HepG2 (cell line): ENCODE measurements around the gene HOXC12. TPM values are rescaled to one million over a fixed set of nuclear protein-coding genes. Genes with fewer than 3 reads are reported as not detected.

Source experiments
- ATAC-seq: fragments of 200-7000 bp; cut with Tn5 transposase; 3 replicates; pipeline ENCODE4 v1.9.1; 2020; ENCODE audit warnings: mild to moderate bottlenecking, moderate library complexity
- BruUV-seq: library from RNA; stranded (reverse); fragments of 400-500 nt; replicated peaks from 2 replicates; lab custom pipeline; 2021; lab: Mats Ljungman, UMichigan
- CTCF ChIA-PET: fragments of 300-600 bp; formaldehyde crosslinking; extraction: SDS; loops from one replicate; lab custom pipeline; 2021; ENCODE audit warnings: low total read pairs, inconsistent platforms, low intra/inter-chr PET ratio; lab: Yijun Ruan, JAX
- POLR2A ChIA-PET: fragments of 350-600 bp; sonication (Branson Sonifier 250); formaldehyde crosslinking; loops from one replicate; lab custom pipeline; 2020; ENCODE audit warnings: antibody characterized with exemption, inconsistent platforms; lab: Yijun Ruan, JAX
- DNase-seq: peaks from one replicate; pipeline ENCODE4 v3.0.0-alpha.2; 2015; ENCODE audit warnings: low spot score
- FAIRE-seq: peaks from 3 replicates; lab custom pipeline; 2011; peaks lifted over from hg19 to GRCh38; lab: Jason Lieb, UNC
- H2AFZ ChIP-seq: one replicate; pipeline ENCODE4 v1.6.1; 2011; ENCODE audit warnings: low read length, inconsistent platforms
- H3K27ac ChIP-seq: fragments of 300-600 bp; 3 replicates; pipeline ENCODE4 v1.8.0; 2011; ENCODE audit warnings: mixed run types, mild to moderate bottlenecking, mixed read lengths, low read length, inconsistent platforms; ENCODE audit not compliant: insufficient read depth; ENCODE audit errors: extremely low read length
- H3K27me3 ChIP-seq, 2 experiments: fragments of 200-600 bp in 1 of 2; 2 replicates in 1 of 2; 3 replicates in 1 of 2; pipeline versions ENCODE4 v1.6.0 to v1.8.0; 2011; ENCODE audit warnings: low read length in 2 of 2, mild to moderate bottlenecking in 2 of 2, moderate library complexity in 2 of 2, inconsistent platforms in 1 of 2; ENCODE audit not compliant: insufficient read depth in 2 of 2, control insufficient read depth in 1 of 2
- H3K36me3 ChIP-seq, 2 experiments: fragments of 200-600 bp in 1 of 2; replicated peaks in 1 of 2; 2 replicates in 1 of 2; 3 replicates in 1 of 2; pipeline versions ENCODE4 v1.5.1 to v1.8.0; 2011; ENCODE audit warnings: low read length in 2 of 2, inconsistent platforms in 1 of 2; ENCODE audit not compliant: insufficient read depth in 2 of 2, control insufficient read depth in 1 of 2
- H3K4me1 ChIP-seq: 2 replicates; pipeline ENCODE4 v1.5.1; 2012; ENCODE audit warnings: low read length, inconsistent platforms; ENCODE audit not compliant: insufficient read depth
- H3K4me2 ChIP-seq: 2 replicates; pipeline ENCODE4 v1.6.0; 2011; ENCODE audit warnings: low read depth, low read length, inconsistent platforms
- H3K4me3 ChIP-seq, 3 experiments: fragments of 200-600 bp in 1 of 3; sonication (generic), shearing (Covaris generic) in 1 of 3; replicated peaks in 1 of 3; 2 replicates each; pipeline ENCODE4 v1.5.1; 2011 to 2016; ENCODE audit warnings: low read length in 3 of 3, inconsistent platforms in 2 of 3, low read depth in 2 of 3, mild to moderate bottlenecking in 2 of 3, control low read depth in 1 of 3, mixed read lengths in 1 of 3; ENCODE audit not compliant: insufficient read depth in 1 of 3
- H3K79me2 ChIP-seq: one replicate; pipeline ENCODE4 v1.6.1; 2011; ENCODE audit warnings: low read length, inconsistent platforms; ENCODE audit not compliant: insufficient read depth
- H3K9ac ChIP-seq: 2 replicates; pipeline ENCODE4 v1.6.0; 2011; ENCODE audit warnings: mild to moderate bottlenecking, low read depth, low read length, inconsistent platforms; ENCODE audit not compliant: insufficient read depth
- H3K9me3 ChIP-seq: 2 replicates; pipeline ENCODE4 v1.5.1; 2012; ENCODE audit warnings: mild to moderate bottlenecking, low read length
- H4K20me1 ChIP-seq: 2 replicates; pipeline ENCODE4 v1.6.0; 2011; ENCODE audit warnings: inconsistent platforms, mild to moderate bottlenecking, low read length, moderate library complexity; ENCODE audit not compliant: insufficient read depth
- CTCF ChIP-seq: sonication (generic); formaldehyde crosslinking; IDR thresholded peaks from 2 replicates; pipeline ENCODE4 v1.5.0; 2020; ENCODE audit warnings: mild to moderate bottlenecking, missing genetic modification reagents, moderate library complexity
- STAG1 ChIP-seq: sonication (generic); formaldehyde crosslinking; IDR thresholded peaks from 2 replicates; pipeline ENCODE4 v1.4.0; 2020; ENCODE audit warnings: missing genetic modification reagents
- WGBS: methylation state at CpG from one replicate; pipeline ENCODE4 v1.1.6; 2017; ENCODE audit warnings: low lambda C conversion rate; 5-methylcytosine and 5-hydroxymethylcytosine counted together
- in situ Hi-C: cut with HindIII; loops from 2 replicates; pipeline ENCODE4 v1.10.0; 2017; ENCODE audit warnings: low pct_unique_long_range_greater_than_20kb; ENCODE audit not compliant: extremely low pct_ligation_motif_present
- intact Hi-C: fragments of 100-400 bp; cut with micrococcal nuclease; formaldehyde crosslinking; loops from one replicate; pipeline ENCODE4 v1.10.0; 2022; ENCODE audit not compliant: unreplicated experiment
- polyA plus RNA-seq, 8 experiments: library from polyadenylated mRNA; depleted of rRNA in 3 of 8; stranded (reverse) in 7 of 8; unstranded in 1 of 8; fragments of >200 nt; fragmentation: Illumina TruSeq in 4 of 8; extraction: Trizol in 4 of 8; gene quantifications; 2 replicates each; pipeline versions ENCODE4 v1.2.1 to v1.2.3, GENCODE V29; 2011 to 2016; ENCODE audit warnings: low read depth in 4 of 8, missing spikeins in 1 of 8, mixed read lengths in 1 of 8; ENCODE audit not compliant: insufficient read depth in 1 of 8
- total RNA-seq, 5 experiments: library from RNA; depleted of rRNA; stranded (reverse); fragments of >200 nt; fragmentation: Illumina TruSeq; extraction: Trizol; gene quantifications; 2 replicates each; pipeline ENCODE4 v1.2.3, GENCODE V29; 2016; ENCODE audit warnings: low read depth in 1 of 5
- TF ChIP-seq, protein P1 (sequence below): sonication (generic); formaldehyde crosslinking; IDR thresholded peaks from 2 replicates; pipeline ENCODE4 v1.8.0; 2022; ENCODE audit warnings: missing genetic modification reagents, mild to moderate bottlenecking, borderline replicate concordance

Gene HOXC12
- total and polyA plus RNA-seq, 2 of the 13 experiments (the other 11 are each of a cell fraction or from before 2014, with no cell fraction given): not detected

- in situ Hi-C loops (no loop called here), intact Hi-C loops (loop anchor here (10.0 kb wide), 1 partner anchor 361 kb away; the partner anchor contains the start of gene GPR84)
- ATAC-seq: no peak
- BruUV-seq: no TSS peak
- Histone ChIP-seq H3K27ac (no peak overlapping the region), H3K27me3 (peaks cover 25 to 89% of the 10 kb centered on the region in 2 experiments), H3K79me2 (no peaks in the 10 kb centered on the region), H3K36me3 (no peaks in the 10 kb centered on the region), H2AFZ (no peak overlapping the region), H3K9ac (no peak overlapping the region), H3K4me3 (peak overlapping the region in 1 of 3 experiments; percentile 42; a peak in 1 of 6 replicates), H3K4me1 (peaks cover 33% of the 10 kb centered on the region), H3K9me3 (no peaks in the 10 kb centered on the region), H3K4me2 (no peak overlapping the region), H4K20me1 (no peaks in the 10 kb centered on the region)
- FAIRE-seq: no peak
- ChIA-PET CTCF (interaction anchor here (3.3 kb wide), 1 partner anchor 203 kb away, joined by 26 read pairs; no protein-coding TSS in a partner anchor), POLR2A (no interaction called here)
- DNase-seq: no peak
- WGBS: 31% methylated on average over 11 of the region's 20 CpGs
- TF ChIP-seq CTCF (peak; percentile 45), STAG1 (CRISPR knock-in tag) (peak; percentile 32)
- TF ChIP-seq, protein P1, sequence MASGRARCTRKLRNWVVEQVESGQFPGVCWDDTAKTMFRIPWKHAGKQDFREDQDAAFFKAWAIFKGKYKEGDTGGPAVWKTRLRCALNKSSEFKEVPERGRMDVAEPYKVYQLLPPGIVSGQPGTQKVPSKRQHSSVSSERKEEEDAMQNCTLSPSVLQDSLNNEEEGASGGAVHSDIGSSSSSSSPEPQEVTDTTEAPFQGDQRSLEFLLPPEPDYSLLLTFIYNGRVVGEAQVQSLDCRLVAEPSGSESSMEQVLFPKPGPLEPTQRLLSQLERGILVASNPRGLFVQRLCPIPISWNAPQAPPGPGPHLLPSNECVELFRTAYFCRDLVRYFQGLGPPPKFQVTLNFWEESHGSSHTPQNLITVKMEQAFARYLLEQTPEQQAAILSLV (CRISPR knock-in tag): no peak
Measured at GRCh38 chr12:54004063-54004840, 49.5 kb downstream of the HOXC12 start.
